HCT116 (cell line): ENCODE data around the gene AFDN.

Experiments used
- ATF3 ChIP-seq: IDR thresholded peaks from 2 replicates; pipeline ENCODE4 v1.6.1; 2012
- CBX3 ChIP-seq: IDR thresholded peaks from 2 replicates; pipeline ENCODE4 v1.6.1; 2012; ENCODE audit warnings: low read depth
- EZH2 ChIP-seq: fragments of 200-600 bp; sonication (generic); IDR thresholded peaks from 2 replicates; pipeline ENCODE4 v1.6.1; 2017; ENCODE audit warnings: antibody characterized with exemption, mixed run types
- FOSL1 ChIP-seq: IDR thresholded peaks from 2 replicates; pipeline ENCODE4 v1.6.1; 2012; ENCODE audit warnings: low read depth
- JUND ChIP-seq: IDR thresholded peaks from 2 replicates; pipeline ENCODE4 v1.6.1; 2012
- MAX ChIP-seq: IDR thresholded peaks from 2 replicates; pipeline ENCODE4 v1.6.1; 2012
- POLR2A ChIP-seq: IDR thresholded peaks from 2 replicates; pipeline ENCODE4 v1.7.0; 2011; ENCODE audit warnings: borderline replicate concordance; ENCODE audit not compliant: insufficient read depth, insufficient read length; ENCODE audit errors: extremely low read depth
- POLR2AphosphoS5 ChIP-seq: IDR thresholded peaks from 2 replicates; pipeline ENCODE4 v1.6.1; 2011; ENCODE audit warnings: mild to moderate bottlenecking, low read depth, low read length, moderate library complexity
- RAD21 ChIP-seq: IDR thresholded peaks from 2 replicates; pipeline ENCODE4 v1.6.1; 2012; ENCODE audit warnings: low read depth, mild to moderate bottlenecking
- REST ChIP-seq: IDR thresholded peaks from 2 replicates; pipeline ENCODE4 v1.6.1; 2012; ENCODE audit warnings: low read depth
- SIN3A ChIP-seq: IDR thresholded peaks from 2 replicates; pipeline ENCODE4 v1.6.1; 2012; ENCODE audit warnings: low read depth
- SRF ChIP-seq: IDR thresholded peaks from 2 replicates; pipeline ENCODE4 v1.6.1; 2012; ENCODE audit warnings: low read depth
- ZFX ChIP-seq: fragments of 450-650 bp; IDR thresholded peaks from 2 replicates; pipeline ENCODE4 v1.6.1; 2017
- TF ChIP-seq, protein P1 (sequence below), 3 experiments: fragments of 200-600 bp in 1 of 3; sonication (generic) in 1 of 3; IDR thresholded peaks in 2 of 3; conservative IDR thresholded peaks in 1 of 3; 2 replicates each; pipeline ENCODE4 v1.5.1; 2012 to 2017; ENCODE audit warnings: low read depth in 2 of 3, low read length in 2 of 3, antibody characterized with exemption in 1 of 3, borderline replicate concordance in 1 of 3, control low read depth in 1 of 3, mild to moderate bottlenecking in 1 of 3, mixed read lengths in 1 of 3, mixed run types in 1 of 3, moderate library complexity in 1 of 3; ENCODE audit not compliant: insufficient read depth in 1 of 3

- TF ChIP-seq ATF3, result no peak
- TF ChIP-seq, protein P1, sequence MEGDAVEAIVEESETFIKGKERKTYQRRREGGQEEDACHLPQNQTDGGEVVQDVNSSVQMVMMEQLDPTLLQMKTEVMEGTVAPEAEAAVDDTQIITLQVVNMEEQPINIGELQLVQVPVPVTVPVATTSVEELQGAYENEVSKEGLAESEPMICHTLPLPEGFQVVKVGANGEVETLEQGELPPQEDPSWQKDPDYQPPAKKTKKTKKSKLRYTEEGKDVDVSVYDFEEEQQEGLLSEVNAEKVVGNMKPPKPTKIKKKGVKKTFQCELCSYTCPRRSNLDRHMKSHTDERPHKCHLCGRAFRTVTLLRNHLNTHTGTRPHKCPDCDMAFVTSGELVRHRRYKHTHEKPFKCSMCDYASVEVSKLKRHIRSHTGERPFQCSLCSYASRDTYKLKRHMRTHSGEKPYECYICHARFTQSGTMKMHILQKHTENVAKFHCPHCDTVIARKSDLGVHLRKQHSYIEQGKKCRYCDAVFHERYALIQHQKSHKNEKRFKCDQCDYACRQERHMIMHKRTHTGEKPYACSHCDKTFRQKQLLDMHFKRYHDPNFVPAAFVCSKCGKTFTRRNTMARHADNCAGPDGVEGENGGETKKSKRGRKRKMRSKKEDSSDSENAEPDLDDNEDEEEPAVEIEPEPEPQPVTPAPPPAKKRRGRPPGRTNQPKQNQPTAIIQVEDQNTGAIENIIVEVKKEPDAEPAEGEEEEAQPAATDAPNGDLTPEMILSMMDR (IDR thresholded peaks at IDR 0.05 in 2 of 3, conservative IDR thresholded peaks at IDR 0.05 in 1 of 3; ENCODE audit: borderline replicate concordance in 1 of 3, insufficient read depth in 1 of 3, low read depth in 2 of 3, low read length in 2 of 3), result no peak
- TF ChIP-seq RAD21, result no peak
- TF ChIP-seq POLR2AphosphoS5, result no peak
- no peak for TF ChIP-seq SIN3A
- no peak for TF ChIP-seq POLR2A
- TF ChIP-seq MAX, result no peak
- TF ChIP-seq EZH2, result no peak
- TF ChIP-seq JUND, result no peak
- TF ChIP-seq REST, result no peak
- TF ChIP-seq ZFX, result no peak
- TF ChIP-seq SRF, result no peak
- TF ChIP-seq CBX3, result no peak
- no peak for TF ChIP-seq FOSL1
Measured at GRCh38 chr6:167981916-167982462, 155.3 kb downstream of the AFDN start.
